PC-3 (cell line): ENCODE data around the gene ZFYVE28. TPM values are rescaled to one million over a fixed set of nuclear protein-coding genes. Genes with fewer than 3 reads are reported as not detected.

ENCODE experiments used
- ATAC-seq: fragments of 200-7000 bp; cut with Tn5 transposase; 2 replicates; pipeline ENCODE4 v1.9.1; 2020; ENCODE audit warnings: mild to moderate bottlenecking, moderate library complexity
- BruUV-seq: library from RNA; stranded (reverse); fragments of 400-500 nt; replicated peaks from 2 replicates; lab custom pipeline; 2021; lab: Mats Ljungman, UMichigan
- CTCF ChIA-PET: fragments of 300-600 bp; sonication (Branson Sonifier 250); formaldehyde crosslinking; loops from one replicate; lab custom pipeline; 2022; ENCODE audit warnings: antibody characterized with exemption; lab: Charles Lee
- POLR2A ChIA-PET: fragments of 300-600 bp; sonication (Branson Sonifier 250); formaldehyde crosslinking; loops from one replicate; lab custom pipeline; 2022; ENCODE audit warnings: antibody characterized with exemption; ENCODE audit not compliant: unreplicated experiment; lab: Charles Lee
- DNase-seq: peaks from one replicate; pipeline ENCODE4 v3.0.0-alpha.2; 2015
- H2AFZ ChIP-seq: fragments of 300-600 bp; sonication (generic); 2 replicates; pipeline ENCODE4 v1.6.0; 2016; ENCODE audit warnings: antibody characterized with exemption, low read length
- H3F3A ChIP-seq: fragments of 300-600 bp; sonication (generic); one replicate; pipeline ENCODE4 v1.6.0; 2017; ENCODE audit warnings: antibody characterized with exemption, low read length, control low read depth, mild to moderate bottlenecking; ENCODE audit not compliant: unreplicated experiment
- H3K27ac ChIP-seq: fragments of 300-600 bp; sonication (generic); 2 replicates; pipeline ENCODE4 v1.5.1; 2016; ENCODE audit warnings: mild to moderate bottlenecking, low read length
- H3K27me3 ChIP-seq: fragments of 300-600 bp; sonication (generic); 2 replicates; pipeline ENCODE4 v1.6.1; 2016; ENCODE audit warnings: low read length, mixed read lengths
- H3K36me3 ChIP-seq: fragments of 300-600 bp; sonication (generic); 2 replicates; pipeline ENCODE4 v1.6.1; 2016; ENCODE audit warnings: low read depth, mixed run types, low read length, mixed read lengths
- H3K4me1 ChIP-seq: fragments of 300-600 bp; sonication (generic); 2 replicates; pipeline ENCODE4 v1.5.1; 2016; ENCODE audit warnings: low read length; ENCODE audit not compliant: insufficient read depth
- H3K4me2 ChIP-seq: fragments of 300-600 bp; sonication (generic); 2 replicates; pipeline ENCODE4 v1.6.0; 2016; ENCODE audit warnings: low read length
- H3K4me3 ChIP-seq: fragments of 300-600 bp; sonication (generic); 2 replicates; pipeline ENCODE4 v1.5.1; 2016; ENCODE audit warnings: mild to moderate bottlenecking, low read length, mixed read lengths
- H3K79me2 ChIP-seq: fragments of 300-600 bp; sonication (generic); 2 replicates; pipeline ENCODE4 v1.6.1; 2017; ENCODE audit warnings: low read length, mixed read lengths
- H3K9ac ChIP-seq: fragments of 300-600 bp; sonication (generic); 2 replicates; pipeline ENCODE4 v1.6.0; 2016; ENCODE audit warnings: mild to moderate bottlenecking, low read length
- H3K9me2 ChIP-seq: fragments of 300-600 bp; sonication (generic); replicated peaks from 2 replicates; pipeline ENCODE4 v1.6.1; 2016; ENCODE audit warnings: mixed run types, low read length, mixed read lengths
- H3K9me3 ChIP-seq: fragments of 300-600 bp; sonication (generic); 2 replicates; pipeline ENCODE4 v1.6.1; 2016; ENCODE audit warnings: low read length, mixed read lengths
- H4K20me1 ChIP-seq: fragments of 300-600 bp; sonication (generic); 2 replicates; pipeline ENCODE4 v1.6.1; 2016; ENCODE audit warnings: low read length, mixed read lengths
- CTCF ChIP-seq: fragments of 300-600 bp; sonication (generic); conservative IDR thresholded peaks from 2 replicates; pipeline ENCODE4 v1.5.1; 2017; ENCODE audit warnings: antibody characterized with exemption, low read depth, mild to moderate bottlenecking, low read length
- EZH2 ChIP-seq: fragments of 300-600 bp; sonication (generic); IDR thresholded peaks from one replicate; pipeline ENCODE4 v1.6.1; 2017; ENCODE audit warnings: antibody characterized with exemption, mild to moderate bottlenecking, low read length; ENCODE audit not compliant: unreplicated experiment
- EZH2phosphoT487 ChIP-seq: fragments of 300-600 bp; sonication (generic); IDR thresholded peaks from 2 replicates; pipeline ENCODE4 v1.6.1; 2018; ENCODE audit warnings: mild to moderate bottlenecking, antibody characterized with exemption, low read length, borderline replicate concordance
- intact Hi-C: fragments of 100-400 bp; cut with micrococcal nuclease; formaldehyde crosslinking; loops from 2 replicates; pipeline ENCODE4 v1.9.0; 2023
- total RNA-seq: library from RNA; depleted of rRNA; stranded (reverse); fragments of >200 nt; gene quantifications from 2 replicates; pipeline ENCODE4 v1.2.3, GENCODE V29; 2014

ZFYVE28 gene
- total RNA-seq, 1 experiment from 2014 or later, result 8.0 TPM

DNA sequence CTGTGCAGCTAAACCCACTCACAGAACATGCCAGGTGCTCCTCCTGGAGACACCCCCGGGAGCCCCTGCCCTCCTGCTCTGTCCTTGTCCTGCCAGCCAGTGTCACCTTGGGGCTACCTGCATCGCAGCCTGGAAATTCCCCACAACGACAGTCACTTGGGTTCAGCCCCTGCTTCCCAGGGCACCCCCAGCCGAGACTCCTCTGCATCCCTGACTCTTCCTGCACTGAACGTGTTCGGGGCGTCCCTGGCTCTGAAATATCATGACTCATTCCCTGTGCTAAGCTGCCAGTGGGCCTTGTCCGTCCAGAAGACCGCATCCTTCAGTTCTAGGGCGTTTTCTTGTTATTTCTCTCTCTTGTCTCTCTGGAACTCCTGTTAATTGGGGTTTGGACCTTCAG, 6.1 kb upstream of the ZFYVE28 start:
- TF ChIP-seq EZH2phosphoT487 (no peak), CTCF (no peak), EZH2 (no peak)
- Histone ChIP-seq H3K36me3 (no peaks in the 10 kb centered on the region), H3K27ac (no peak overlapping the region), H3K9me3 (no peaks in the 10 kb centered on the region), H3K79me2 (no peaks in the 10 kb centered on the region), H3K27me3 (peaks cover 4% of the 10 kb centered on the region; the same call in 1 of the 2 replicates), H3K4me2 (no peak overlapping the region), H2AFZ (no peak overlapping the region), H3F3A (no peaks in the 10 kb centered on the region), H4K20me1 (no peaks in the 10 kb centered on the region), H3K9ac (no peak overlapping the region), H3K4me1 (no peaks in the 10 kb centered on the region), H3K9me2 (no peaks in the 10 kb centered on the region), H3K4me3 (no peak overlapping the region)
- no TSS peak for BruUV-seq
- DNase-seq (no peak), ATAC-seq (no peak)
- CTCF ChIA-PET, result no interaction called here
- POLR2A ChIA-PET, result no interaction called here
- intact Hi-C loops, result no loop called here

DNA sequence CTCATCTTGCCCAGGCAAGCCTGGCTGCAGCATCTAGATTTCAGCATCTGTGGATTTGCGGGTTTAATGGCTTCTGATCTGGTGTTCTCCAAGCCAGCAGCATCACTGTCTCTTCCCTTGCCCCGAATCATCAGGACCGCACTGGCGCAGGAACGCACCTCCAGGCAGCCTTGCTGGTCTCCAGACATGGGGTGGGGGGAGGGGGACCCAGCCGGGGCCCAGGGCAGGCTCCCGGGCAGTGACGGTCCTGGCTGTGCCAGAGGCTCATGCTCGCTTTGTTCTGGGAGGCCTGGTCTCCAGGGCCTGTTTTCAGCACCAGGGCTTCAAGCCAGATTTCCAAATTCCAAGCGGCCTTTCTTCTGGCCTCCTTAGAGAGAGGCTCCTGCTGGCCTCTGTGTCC, 5.2 kb upstream of the ZFYVE28 start:
- Histone ChIP-seq H3F3A (no peaks in the 10 kb centered on the region), H3K4me2 (no peak overlapping the region), H2AFZ (no peak overlapping the region), H3K9ac (no peak overlapping the region), H3K36me3 (no peaks in the 10 kb centered on the region), H3K9me3 (no peaks in the 10 kb centered on the region), H3K4me1 (no peaks in the 10 kb centered on the region; the same call in 1 of the 2 replicates), H3K4me3 (no peak overlapping the region), H3K9me2 (no peaks in the 10 kb centered on the region), H3K79me2 (no peaks in the 10 kb centered on the region), H4K20me1 (no peaks in the 10 kb centered on the region), H3K27me3 (peaks cover 4% of the 10 kb centered on the region; the same call in 1 of the 2 replicates), H3K27ac (no peak overlapping the region)
- intact Hi-C loops, result no loop called here
- TF ChIP-seq CTCF, result no peak
- no peak for TF ChIP-seq EZH2
- TF ChIP-seq EZH2phosphoT487, result no peak
- POLR2A ChIA-PET, result no interaction called here
- BruUV-seq, result no TSS peak
- ATAC-seq (no peak), DNase-seq (no peak)
- CTCF ChIA-PET, result no interaction called here

GRCh38 chr4:2423066-2423465, 4.6 kb upstream of the ZFYVE28 start:
- TF ChIP-seq CTCF (no peak), EZH2 (no peak), EZH2phosphoT487 (no peak)
- Histone ChIP-seq H2AFZ (no peak overlapping the region), H3K4me3 (no peak overlapping the region), H3K79me2 (no peaks in the 10 kb centered on the region), H3K9me2 (no peaks in the 10 kb centered on the region), H3K27me3 (peaks cover 4% of the 10 kb centered on the region; the same call in 1 of the 2 replicates), H3K4me2 (no peak overlapping the region), H4K20me1 (no peaks in the 10 kb centered on the region), H3K4me1 (no peaks in the 10 kb centered on the region; the same call in 1 of the 2 replicates), H3K27ac (no peak overlapping the region), H3K36me3 (no peaks in the 10 kb centered on the region), H3K9ac (no peak overlapping the region), H3K9me3 (no peaks in the 10 kb centered on the region), H3F3A (no peaks in the 10 kb centered on the region)
- ATAC-seq (no peak), DNase-seq (no peak)
- CTCF ChIA-PET, result no interaction called here
- POLR2A ChIA-PET, result no interaction called here
- BruUV-seq, result no TSS peak
- intact Hi-C loops, result no loop called here
